ENCODE data around the gene SLC38A1.

DNA sequence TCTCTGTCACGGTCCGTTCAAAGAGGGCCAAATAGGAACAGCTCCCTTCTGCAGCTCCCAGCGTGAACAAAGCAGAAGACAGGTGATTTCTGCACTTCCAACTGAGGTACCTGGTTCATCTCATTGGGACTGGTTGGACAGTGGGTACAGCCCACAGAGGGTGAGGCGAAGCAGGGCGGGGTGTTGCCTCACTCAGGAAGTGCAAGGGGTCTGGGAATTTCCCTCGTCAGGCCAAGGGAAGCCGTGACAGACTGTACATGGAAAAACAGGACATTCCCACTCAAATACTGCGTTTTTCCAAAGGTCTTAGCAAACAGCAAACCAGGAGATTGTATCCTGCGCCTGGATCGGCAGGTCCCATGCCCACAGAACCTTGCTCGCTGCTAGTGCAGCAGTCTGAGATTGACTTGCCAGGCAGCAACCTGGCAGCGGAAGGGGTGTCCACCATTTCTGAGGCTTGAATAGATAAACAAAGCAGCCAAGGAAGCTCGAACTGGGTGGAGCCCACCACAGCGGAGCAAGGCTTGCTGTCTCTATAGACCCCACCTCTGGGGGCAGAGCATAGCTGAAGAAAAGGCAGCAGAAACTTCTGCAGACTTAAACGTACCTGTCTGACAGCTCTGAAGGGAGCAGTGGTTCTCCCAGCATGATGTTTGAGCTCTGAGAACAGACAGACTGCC lies 22.7 kb downstream of the SLC38A1 start:
- no peak for TF ChIP-seq POLR2A (IDR thresholded peaks at IDR 0.05; ENCODE audit: borderline replicate concordance, extremely low read depth, insufficient read depth, insufficient read length)
- TF ChIP-seq, protein P1, sequence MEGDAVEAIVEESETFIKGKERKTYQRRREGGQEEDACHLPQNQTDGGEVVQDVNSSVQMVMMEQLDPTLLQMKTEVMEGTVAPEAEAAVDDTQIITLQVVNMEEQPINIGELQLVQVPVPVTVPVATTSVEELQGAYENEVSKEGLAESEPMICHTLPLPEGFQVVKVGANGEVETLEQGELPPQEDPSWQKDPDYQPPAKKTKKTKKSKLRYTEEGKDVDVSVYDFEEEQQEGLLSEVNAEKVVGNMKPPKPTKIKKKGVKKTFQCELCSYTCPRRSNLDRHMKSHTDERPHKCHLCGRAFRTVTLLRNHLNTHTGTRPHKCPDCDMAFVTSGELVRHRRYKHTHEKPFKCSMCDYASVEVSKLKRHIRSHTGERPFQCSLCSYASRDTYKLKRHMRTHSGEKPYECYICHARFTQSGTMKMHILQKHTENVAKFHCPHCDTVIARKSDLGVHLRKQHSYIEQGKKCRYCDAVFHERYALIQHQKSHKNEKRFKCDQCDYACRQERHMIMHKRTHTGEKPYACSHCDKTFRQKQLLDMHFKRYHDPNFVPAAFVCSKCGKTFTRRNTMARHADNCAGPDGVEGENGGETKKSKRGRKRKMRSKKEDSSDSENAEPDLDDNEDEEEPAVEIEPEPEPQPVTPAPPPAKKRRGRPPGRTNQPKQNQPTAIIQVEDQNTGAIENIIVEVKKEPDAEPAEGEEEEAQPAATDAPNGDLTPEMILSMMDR (IDR thresholded peaks at IDR 0.05 in 2 of 3, conservative IDR thresholded peaks at IDR 0.05 in 1 of 3; ENCODE audit: borderline replicate concordance in 1 of 3, insufficient read depth in 1 of 3, low read depth in 2 of 3, low read length in 2 of 3) = no peak
- TF ChIP-seq POLR2AphosphoS5 (IDR thresholded peaks at IDR 0.05; ENCODE audit: low read depth, low read length) = no peak
- TF ChIP-seq SRF (IDR thresholded peaks at IDR 0.05; ENCODE audit: low read depth) = no peak
- TF ChIP-seq EZH2 (IDR thresholded peaks at IDR 0.05) = no peak
- TF ChIP-seq, protein P2, sequence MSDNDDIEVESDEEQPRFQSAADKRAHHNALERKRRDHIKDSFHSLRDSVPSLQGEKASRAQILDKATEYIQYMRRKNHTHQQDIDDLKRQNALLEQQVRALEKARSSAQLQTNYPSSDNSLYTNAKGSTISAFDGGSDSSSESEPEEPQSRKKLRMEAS (IDR thresholded peaks at IDR 0.05) = no peak
- no peak for TF ChIP-seq EZH2phosphoT487 (IDR thresholded peaks at IDR 0.05; ENCODE audit: borderline replicate concordance)
- TF ChIP-seq, protein P3, sequence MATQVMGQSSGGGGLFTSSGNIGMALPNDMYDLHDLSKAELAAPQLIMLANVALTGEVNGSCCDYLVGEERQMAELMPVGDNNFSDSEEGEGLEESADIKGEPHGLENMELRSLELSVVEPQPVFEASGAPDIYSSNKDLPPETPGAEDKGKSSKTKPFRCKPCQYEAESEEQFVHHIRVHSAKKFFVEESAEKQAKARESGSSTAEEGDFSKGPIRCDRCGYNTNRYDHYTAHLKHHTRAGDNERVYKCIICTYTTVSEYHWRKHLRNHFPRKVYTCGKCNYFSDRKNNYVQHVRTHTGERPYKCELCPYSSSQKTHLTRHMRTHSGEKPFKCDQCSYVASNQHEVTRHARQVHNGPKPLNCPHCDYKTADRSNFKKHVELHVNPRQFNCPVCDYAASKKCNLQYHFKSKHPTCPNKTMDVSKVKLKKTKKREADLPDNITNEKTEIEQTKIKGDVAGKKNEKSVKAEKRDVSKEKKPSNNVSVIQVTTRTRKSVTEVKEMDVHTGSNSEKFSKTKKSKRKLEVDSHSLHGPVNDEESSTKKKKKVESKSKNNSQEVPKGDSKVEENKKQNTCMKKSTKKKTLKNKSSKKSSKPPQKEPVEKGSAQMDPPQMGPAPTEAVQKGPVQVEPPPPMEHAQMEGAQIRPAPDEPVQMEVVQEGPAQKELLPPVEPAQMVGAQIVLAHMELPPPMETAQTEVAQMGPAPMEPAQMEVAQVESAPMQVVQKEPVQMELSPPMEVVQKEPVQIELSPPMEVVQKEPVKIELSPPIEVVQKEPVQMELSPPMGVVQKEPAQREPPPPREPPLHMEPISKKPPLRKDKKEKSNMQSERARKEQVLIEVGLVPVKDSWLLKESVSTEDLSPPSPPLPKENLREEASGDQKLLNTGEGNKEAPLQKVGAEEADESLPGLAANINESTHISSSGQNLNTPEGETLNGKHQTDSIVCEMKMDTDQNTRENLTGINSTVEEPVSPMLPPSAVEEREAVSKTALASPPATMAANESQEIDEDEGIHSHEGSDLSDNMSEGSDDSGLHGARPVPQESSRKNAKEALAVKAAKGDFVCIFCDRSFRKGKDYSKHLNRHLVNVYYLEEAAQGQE (IDR thresholded peaks at IDR 0.05; ENCODE audit: low read depth) = no peak
- no peak for TF ChIP-seq JUND (IDR thresholded peaks at IDR 0.05)
- TF ChIP-seq, protein P4, sequence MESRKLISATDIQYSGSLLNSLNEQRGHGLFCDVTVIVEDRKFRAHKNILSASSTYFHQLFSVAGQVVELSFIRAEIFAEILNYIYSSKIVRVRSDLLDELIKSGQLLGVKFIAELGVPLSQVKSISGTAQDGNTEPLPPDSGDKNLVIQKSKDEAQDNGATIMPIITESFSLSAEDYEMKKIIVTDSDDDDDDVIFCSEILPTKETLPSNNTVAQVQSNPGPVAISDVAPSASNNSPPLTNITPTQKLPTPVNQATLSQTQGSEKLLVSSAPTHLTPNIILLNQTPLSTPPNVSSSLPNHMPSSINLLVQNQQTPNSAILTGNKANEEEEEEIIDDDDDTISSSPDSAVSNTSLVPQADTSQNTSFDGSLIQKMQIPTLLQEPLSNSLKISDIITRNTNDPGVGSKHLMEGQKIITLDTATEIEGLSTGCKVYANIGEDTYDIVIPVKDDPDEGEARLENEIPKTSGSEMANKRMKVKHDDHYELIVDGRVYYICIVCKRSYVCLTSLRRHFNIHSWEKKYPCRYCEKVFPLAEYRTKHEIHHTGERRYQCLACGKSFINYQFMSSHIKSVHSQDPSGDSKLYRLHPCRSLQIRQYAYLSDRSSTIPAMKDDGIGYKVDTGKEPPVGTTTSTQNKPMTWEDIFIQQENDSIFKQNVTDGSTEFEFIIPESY (IDR thresholded peaks at IDR 0.05; ENCODE audit: extremely low read depth, insufficient replicate concordance, low read length) = no peak
- TF ChIP-seq SP1 (IDR thresholded peaks at IDR 0.05; ENCODE audit: low read depth) = no peak

Measured in HCT116 (cell line).